Stimulated activated CD8-positive, alpha-beta memory T cell treated with anti-CD3 and anti-CD28 coated beads, Interleukin-15, amount 100 ng/mL, for 24 hours (primary cell): ENCODE measurements around the gene PRKG1.
"Not testable (repeated sequence)": the region's sequence is repeated elsewhere in the genome, so short reads cannot be mapped to it uniquely, and the experiment has no call there.

Experiments used
- DNase-seq: peaks from one replicate; pipeline ENCODE4 v3.0.0-alpha.2; 2020; ENCODE audit warnings: low read depth

PRKG1 gene

GRCh38 chr10:51656503-51656902 is 582.2 kb downstream of the PRKG1 start:
- DNase-seq = no peak

GRCh38 chr10:51658000-51658399 is 583.7 kb downstream of the PRKG1 start:
- DNase-seq = no peak

- DNase-seq = no peak
These were observed 585.1 kb downstream of the PRKG1 start for GRCh38 chr10:51659344-51659743.

GRCh38 chr10:51663086-51663485 is 588.8 kb downstream of the PRKG1 start:
- DNase-seq = no peak

GRCh38 chr10:51666456-51666855 is 592.2 kb downstream of the PRKG1 start:
- no peak for DNase-seq

GRCh38 chr10:51667678-51668335 is 593.5 kb downstream of the PRKG1 start:
- DNase-seq = no peak

GRCh38 chr10:51668336-51668689 is 594.0 kb downstream of the PRKG1 start:
- DNase-seq = no peak

GRCh38 chr10:51669041-51669440 is 594.8 kb downstream of the PRKG1 start:
- DNase-seq = no peak

GRCh38 chr10:51672039-51672535 is 597.8 kb downstream of the PRKG1 start:
- DNase-seq = no peak

- DNase-seq = no peak
These were observed 600.8 kb downstream of the PRKG1 start for GRCh38 chr10:51675088-51675487.

- DNase-seq = no peak
These were observed 605.6 kb downstream of the PRKG1 start for GRCh38 chr10:51679841-51680240.

- no peak for DNase-seq
These were observed 608.9 kb downstream of the PRKG1 start for GRCh38 chr10:51683031-51683691.

- no peak for DNase-seq
These were observed 611.5 kb downstream of the PRKG1 start for GRCh38 chr10:51685768-51686167.

GRCh38 chr10:51687296-51687695 is 613.0 kb downstream of the PRKG1 start:
- DNase-seq = no peak

GRCh38 chr10:51688826-51689225 is 614.5 kb downstream of the PRKG1 start:
- not testable (repeated sequence) for DNase-seq

GRCh38 chr10:51689536-51689935 is 615.2 kb downstream of the PRKG1 start:
- DNase-seq = no peak

- DNase-seq = no peak
These were observed 616.8 kb downstream of the PRKG1 start for GRCh38 chr10:51691135-51691534.

GRCh38 chr10:51694086-51694768 is 619.9 kb downstream of the PRKG1 start:
- no peak for DNase-seq

- DNase-seq = no peak
These were observed 622.0 kb downstream of the PRKG1 start for GRCh38 chr10:51696251-51696650.

- DNase-seq = no peak
These were observed 624.3 kb downstream of the PRKG1 start for GRCh38 chr10:51698473-51699063.

- no peak for DNase-seq
These were observed 624.8 kb downstream of the PRKG1 start for GRCh38 chr10:51699145-51699474.

- peak; percentile 74 for DNase-seq
These were observed 625.4 kb downstream of the PRKG1 start, which contains the start of gene CSTF2T for GRCh38 chr10:51699475-51700227. TSS of gene CSTF2T (minus strand) at chr10:51699595. CDS start at chr10:51699549, 46 bp downstream.
